ENCODE results near the gene MAP3K14. TPM values are rescaled to one million over a fixed set of nuclear protein-coding genes. Genes with fewer than 3 reads are reported as not detected.

Gene MAP3K14
- total RNA-seq, 1 experiment from 2014 or later = 7.8 TPM

DNA sequence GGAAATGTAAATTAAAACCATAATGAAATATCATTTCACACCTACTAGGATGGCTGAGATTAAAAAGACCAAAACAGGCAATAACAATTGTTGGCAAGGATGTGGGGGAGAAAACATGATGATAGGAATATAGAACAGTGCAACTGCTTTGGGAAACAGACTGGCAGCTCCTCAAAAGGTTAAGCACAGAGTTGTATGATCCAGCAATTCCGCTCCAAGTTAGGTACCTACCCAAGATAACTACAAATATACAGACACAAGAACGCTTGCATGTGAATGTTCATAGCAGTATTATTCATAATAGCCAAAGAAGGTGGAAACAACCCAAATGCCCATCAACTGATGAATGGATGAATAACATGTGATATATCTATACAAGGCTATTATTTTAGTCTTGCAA is 35.0 kb upstream of the MAP3K14 start:
- Histone ChIP-seq H3K9ac (ENCODE audit: extremely low read depth, insufficient read length, low read length) (no peak overlapping the region), H3K4me2 (ENCODE audit: insufficient read depth, insufficient read length, low read length) (no peak overlapping the region), H3K18ac (ENCODE audit: insufficient read length, low read depth, low read length) (no peak overlapping the region), H2BK15ac (ENCODE audit: low read depth, low read length) (no peak overlapping the region), H3K27ac (ENCODE audit: insufficient read length, low read depth, low read length) (no peak overlapping the region), H3T11ph (ENCODE audit: low read length) (no peak overlapping the region), H2AFZ (ENCODE audit: low read length) (no peak overlapping the region), H3K4me1 (ENCODE audit: insufficient read depth, low read length) (no peaks in the 10 kb centered on the region; the same call in 1 of the 2 replicates), H2AK5ac (ENCODE audit: insufficient read length, low read length) (no peak overlapping the region), H2BK12ac (ENCODE audit: insufficient read length, low read depth, low read length) (no peak overlapping the region), H2BK120ac (ENCODE audit: low read depth, low read length, poor library complexity, severe bottlenecking) (no peak overlapping the region), H2BK5ac (ENCODE audit: insufficient read length, low read length) (no peak overlapping the region), H4K20me1 (ENCODE audit: control insufficient read depth, insufficient read depth, insufficient read length) (no peaks in the 10 kb centered on the region), H3K56ac (ENCODE audit: insufficient read length, low read depth, low read length) (no peak overlapping the region), H4K8ac (replicated peaks; ENCODE audit: insufficient read length, low read depth, low read length) (no peak overlapping the region), H3K14ac (ENCODE audit: insufficient read depth, low read length) (no peak overlapping the region), H3K79me2 (ENCODE audit: insufficient read depth, low read length) (no peaks in the 10 kb centered on the region), H3K79me1 (ENCODE audit: insufficient read depth, low read depth, low read length, poor library complexity, severe bottlenecking) (no peaks in the 10 kb centered on the region), H3K23ac (ENCODE audit: insufficient read length, low read depth, low read length) (no peak overlapping the region), H3K9me3 (ENCODE audit: control insufficient read depth, low read depth, low read length) (no peaks in the 10 kb centered on the region), H2BK20ac (ENCODE audit: low read depth, low read length, poor library complexity, severe bottlenecking) (no peak overlapping the region), H3K4ac (ENCODE audit: low read depth, low read length) (no peak overlapping the region), H4K91ac (ENCODE audit: insufficient read length, low read depth, low read length) (no peak overlapping the region), H3K23me2 (ENCODE audit: insufficient read length, low read depth, low read length, poor library complexity, severe bottlenecking) (no peaks in the 10 kb centered on the region), H4K5ac (ENCODE audit: insufficient read length, low read depth, low read length) (no peak overlapping the region), H3K27me3 (ENCODE audit: insufficient read depth, low read length) (no peaks in the 10 kb centered on the region)
- TF ChIP-seq, protein P1, sequence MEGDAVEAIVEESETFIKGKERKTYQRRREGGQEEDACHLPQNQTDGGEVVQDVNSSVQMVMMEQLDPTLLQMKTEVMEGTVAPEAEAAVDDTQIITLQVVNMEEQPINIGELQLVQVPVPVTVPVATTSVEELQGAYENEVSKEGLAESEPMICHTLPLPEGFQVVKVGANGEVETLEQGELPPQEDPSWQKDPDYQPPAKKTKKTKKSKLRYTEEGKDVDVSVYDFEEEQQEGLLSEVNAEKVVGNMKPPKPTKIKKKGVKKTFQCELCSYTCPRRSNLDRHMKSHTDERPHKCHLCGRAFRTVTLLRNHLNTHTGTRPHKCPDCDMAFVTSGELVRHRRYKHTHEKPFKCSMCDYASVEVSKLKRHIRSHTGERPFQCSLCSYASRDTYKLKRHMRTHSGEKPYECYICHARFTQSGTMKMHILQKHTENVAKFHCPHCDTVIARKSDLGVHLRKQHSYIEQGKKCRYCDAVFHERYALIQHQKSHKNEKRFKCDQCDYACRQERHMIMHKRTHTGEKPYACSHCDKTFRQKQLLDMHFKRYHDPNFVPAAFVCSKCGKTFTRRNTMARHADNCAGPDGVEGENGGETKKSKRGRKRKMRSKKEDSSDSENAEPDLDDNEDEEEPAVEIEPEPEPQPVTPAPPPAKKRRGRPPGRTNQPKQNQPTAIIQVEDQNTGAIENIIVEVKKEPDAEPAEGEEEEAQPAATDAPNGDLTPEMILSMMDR (conservative IDR thresholded peaks at IDR 0.05) = no peak
- Mint-ChIP-seq H3K4me3 (no peak overlapping the region), H3K27ac (no peak overlapping the region), H3K36me3 (ENCODE audit: insufficient read depth in 1 of 3, low read depth in 3 of 3) (0 out of 7 replicates have a peak, but pooled peaks cover 0 to 3% (median 0%) of the 10 kb centered on the region in 3 experiments), H3K9me3 (peaks cover 8 to 9% of the 10 kb centered on the region in 2 experiments; a peak in 4 of 5 replicates), H3K27me3 (ENCODE audit: low read depth) (no peaks in the 10 kb centered on the region; the same call in 1 of the 2 replicates), H3K4me1 (0 out of 4 replicates have a peak, but pooled peaks cover 0 to 2% of the 10 kb centered on the region in 2 experiments)
- no CpG with 5 or more reads among the region's 2 CpGs for WGBS (ENCODE audit: extremely low coverage, insufficient read length, low lambda C conversion rate)
- DNase-seq = no peak
